Measurements from ENCODE around the gene TENM4. TPM values are rescaled to one million over a fixed set of nuclear protein-coding genes. Genes with fewer than 3 reads are reported as not detected.

Gene TENM4
- polyA plus RNA-seq, 3 donors, result 0.31 to 1.7 TPM; not detected in 1

- H2AFZ ChIP-seq (ENCODE audit: insufficient read depth, low read depth, low read length, poor library complexity, severe bottlenecking), result no peak overlapping the region
- peak; percentile 41 for TF ChIP-seq CTCF (IDR thresholded peaks at IDR 0.05)
- no peaks in the 10 kb centered on the region for H3K79me2 ChIP-seq (ENCODE audit: insufficient read depth, low read length)
- no peaks in the 10 kb centered on the region for H3K4me1 ChIP-seq (ENCODE audit: control insufficient read depth in 1 of 2, insufficient read depth in 2 of 2, low read length in 2 of 2)
- no peak overlapping the region for H3K27ac ChIP-seq (ENCODE audit: low read depth in 1 of 2, low read length in 2 of 2)
- H3K9me3 Mint-ChIP-seq, result peaks cover 0 to 2% (median 0%) of the 10 kb centered on the region in 7 donors
- no peaks in the 10 kb centered on the region for H3K36me3 ChIP-seq (replicated peaks in 1 of 2; ENCODE audit: control insufficient read depth in 1 of 2, insufficient read depth in 2 of 2, low read length in 2 of 2)
- H3K4me3 Mint-ChIP-seq, result no peak overlapping the region
- no peak overlapping the region for H3K4me3 ChIP-seq (replicated peaks in 1 of 3; ENCODE audit: low read depth in 2 of 3, low read length in 3 of 3)
- H3K9ac ChIP-seq (ENCODE audit: insufficient read depth, low read length, poor library complexity, severe bottlenecking), result no peak overlapping the region
- no peaks in the 10 kb centered on the region for H3K4me1 Mint-ChIP-seq
- H4K20me1 ChIP-seq (ENCODE audit: insufficient read depth, low read length), result no peaks in the 10 kb centered on the region
- intact Hi-C loops (cut with micrococcal nuclease), result no loop called here
- peaks cover 4 to 16% (median 11%) of the 10 kb centered on the region in 3 donors for H3K27me3 Mint-ChIP-seq (ENCODE audit: low read depth in 3 of 3)
- no peak overlapping the region for H3K27ac Mint-ChIP-seq
- peak; percentile 5 to 43 (median 7) for DNase-seq
- H3K27me3 ChIP-seq (ENCODE audit: control insufficient read depth in 2 of 2, insufficient read depth in 2 of 2, low read length in 2 of 2), result peaks cover 0 to 2% of the 10 kb centered on the region in 2 donors
- H3K9me3 ChIP-seq (replicated peaks in 1 of 2; ENCODE audit: control insufficient read depth in 1 of 2, insufficient read depth in 1 of 2, low read length in 2 of 2), result no peaks in the 10 kb centered on the region
- WGBS (ENCODE audit: insufficient coverage), result 13% methylated on average over 1 of the region's 9 CpGs
- no peak overlapping the region for H3K4me2 ChIP-seq (replicated peaks; ENCODE audit: extremely low read depth, low read length, poor library complexity, severe bottlenecking)
- no peaks in the 10 kb centered on the region for H3K36me3 Mint-ChIP-seq
Measured at GRCh38 chr11:79100093-79100910, 340.5 kb downstream of the TENM4 start.

- Mint-ChIP-seq H3K4me3 (peak overlapping the region in 1 of 2 donors; percentile 3), H3K27ac (no peak overlapping the region), H3K4me1 (no peaks in the 10 kb centered on the region), H3K27me3 (ENCODE audit: low read depth in 3 of 3) (peaks cover 7 to 17% (median 14%) of the 10 kb centered on the region in 3 donors), H3K9me3 (peaks cover 0 to 9% (median 2%) of the 10 kb centered on the region in 7 donors), H3K36me3 (no peaks in the 10 kb centered on the region)
- no peak overlapping the region for H3K4me2 ChIP-seq (replicated peaks; ENCODE audit: extremely low read depth, low read length, poor library complexity, severe bottlenecking)
- no peak overlapping the region for H3K9ac ChIP-seq (ENCODE audit: insufficient read depth, low read length, poor library complexity, severe bottlenecking)
- 47% methylated on average over 2 of the region's 2 CpGs for WGBS (ENCODE audit: insufficient coverage)
- no peak for TF ChIP-seq CTCF (IDR thresholded peaks at IDR 0.05)
- no peak for DNase-seq
- H3K27ac ChIP-seq (ENCODE audit: low read depth in 1 of 2, low read length in 2 of 2), result no peak overlapping the region
- no peaks in the 10 kb centered on the region for H3K4me1 ChIP-seq (ENCODE audit: control insufficient read depth in 1 of 2, insufficient read depth in 2 of 2, low read length in 2 of 2)
- H3K4me3 ChIP-seq (replicated peaks in 1 of 3; ENCODE audit: low read depth in 2 of 3, low read length in 3 of 3), result no peak overlapping the region
- H4K20me1 ChIP-seq (ENCODE audit: insufficient read depth, low read length), result no peaks in the 10 kb centered on the region
- H3K36me3 ChIP-seq (replicated peaks in 1 of 2; ENCODE audit: control insufficient read depth in 1 of 2, insufficient read depth in 2 of 2, low read length in 2 of 2), result no peaks in the 10 kb centered on the region
- peaks cover 3 to 6% of the 10 kb centered on the region in 2 donors for H3K9me3 ChIP-seq (replicated peaks in 1 of 2; ENCODE audit: control insufficient read depth in 1 of 2, insufficient read depth in 1 of 2, low read length in 2 of 2)
- peaks cover 0 to 2% of the 10 kb centered on the region in 2 donors for H3K27me3 ChIP-seq (ENCODE audit: control insufficient read depth in 2 of 2, insufficient read depth in 2 of 2, low read length in 2 of 2)
- H3K79me2 ChIP-seq (ENCODE audit: insufficient read depth, low read length), result no peaks in the 10 kb centered on the region
- H2AFZ ChIP-seq (ENCODE audit: insufficient read depth, low read depth, low read length, poor library complexity, severe bottlenecking), result no peak overlapping the region
- intact Hi-C loops (cut with micrococcal nuclease), result no loop called here
Measured at GRCh38 chr11:79098146-79098545, 342.7 kb downstream of the TENM4 start.

All from CD14-positive monocyte (primary cell).